ENCODE results near the gene OSTN.

OSTN gene

GRCh38 chr3:191314109-191314728 lies 115.2 kb downstream of the OSTN start:
- DNase-seq: no peak

Data from stimulated activated naive CD4-positive, alpha-beta T cell treated with Interleukin-2 at 50 U/mL for 16 hours (primary cell).